ENCODE measurements around the gene XIAP. TPM values are rescaled to one million over a fixed set of nuclear protein-coding genes. Genes with fewer than 3 reads are reported as not detected.
A peak's percentile ranks its signal among the peaks of the same experiment; 100 is the strongest.
"Not testable (repeated sequence)": the region's sequence is repeated elsewhere in the genome, so short reads cannot be mapped to it uniquely, and the experiment has no call there.

The XIAP gene
- total RNA-seq, 1 donor from 2014 or later, result 53.1 TPM

GRCh38 chrX:123835661-123836371 is 24.0 kb upstream of the XIAP start:
- Histone ChIP-seq H3K9me3 (ENCODE audit: insufficient read depth, low read depth, low read length) (no peaks in the 10 kb centered on the region), H3K4me3 (ENCODE audit: insufficient read depth, low read depth, low read length) (no peak overlapping the region), H3K36me3 (ENCODE audit: insufficient read depth, low read length) (no peaks in the 10 kb centered on the region), H3K27ac (ENCODE audit: low read depth, low read length) (no peak overlapping the region), H2AFZ (ENCODE audit: low read depth, low read length) (no peak overlapping the region), H3K9ac (ENCODE audit: low read length) (no peak overlapping the region), H4K20me1 (ENCODE audit: insufficient read depth, low read length) (no peaks in the 10 kb centered on the region), H3K27me3 (ENCODE audit: insufficient read depth, low read length) (no peaks in the 10 kb centered on the region), H3K4me1 (ENCODE audit: insufficient read depth, low read length) (peaks cover 4% of the 10 kb centered on the region), H3K79me2 (ENCODE audit: insufficient read depth, low read length) (no peaks in the 10 kb centered on the region), H3K4me2 (ENCODE audit: low read length) (no peak overlapping the region)
- Mint-ChIP-seq H3K9me3 (ENCODE audit: unreplicated experiment) (no peaks in the 10 kb centered on the region), H3K27me3 (ENCODE audit: low read depth, unreplicated experiment) (no peaks in the 10 kb centered on the region), H3K4me1 (ENCODE audit: low read depth, unreplicated experiment) (peaks cover 1% of the 10 kb centered on the region), H3K27ac (ENCODE audit: unreplicated experiment) (no peak overlapping the region), H3K36me3 (ENCODE audit: low read depth, unreplicated experiment) (no peaks in the 10 kb centered on the region), H3K4me3 (ENCODE audit: unreplicated experiment) (no peak overlapping the region)
- FAIRE-seq (peak; percentile 95), DNase-seq (ENCODE audit: low read depth) (peak; percentile 74)
- TF ChIP-seq CTCF (IDR thresholded peaks at IDR 0.05; ENCODE audit: insufficient read depth, low read depth, low read length), result no peak
- TF ChIP-seq EZH2 (IDR thresholded peaks at IDR 0.05; ENCODE audit: insufficient read depth, low read length), result no peak

- H2AFZ ChIP-seq (ENCODE audit: low read depth, low read length); H3K9me3 Mint-ChIP-seq (ENCODE audit: unreplicated experiment); H3K27me3 ChIP-seq (ENCODE audit: insufficient read depth, low read length); H4K20me1 ChIP-seq (ENCODE audit: insufficient read depth, low read length); FAIRE-seq; H3K4me1 Mint-ChIP-seq (ENCODE audit: low read depth, unreplicated experiment); H3K4me3 Mint-ChIP-seq (ENCODE audit: unreplicated experiment); H3K4me2 ChIP-seq (ENCODE audit: low read length); H3K9me3 ChIP-seq (ENCODE audit: insufficient read depth, low read depth, low read length); H3K9ac ChIP-seq (ENCODE audit: low read length); H3K27me3 Mint-ChIP-seq (ENCODE audit: low read depth, unreplicated experiment); H3K36me3 ChIP-seq (ENCODE audit: insufficient read depth, low read length); H3K4me3 ChIP-seq (ENCODE audit: insufficient read depth, low read depth, low read length); H3K79me2 ChIP-seq (ENCODE audit: insufficient read depth, low read length); H3K36me3 Mint-ChIP-seq (ENCODE audit: low read depth, unreplicated experiment); H3K27ac Mint-ChIP-seq (ENCODE audit: unreplicated experiment); H3K4me1 ChIP-seq (ENCODE audit: insufficient read depth, low read length); DNase-seq (ENCODE audit: low read depth); H3K27ac ChIP-seq (ENCODE audit: low read depth, low read length): not testable (repeated sequence)
Measured at GRCh38 chrX:123845129-123845528, 14.7 kb upstream of the XIAP start.

GRCh38 chrX:123846577-123847038 is 13.2 kb upstream of the XIAP start:
- no peaks in the 10 kb centered on the region for H3K9me3 ChIP-seq (ENCODE audit: insufficient read depth, low read depth, low read length)
- no peak overlapping the region for H3K4me2 ChIP-seq (ENCODE audit: low read length)
- no peaks in the 10 kb centered on the region for H4K20me1 ChIP-seq (ENCODE audit: insufficient read depth, low read length)
- no peaks in the 10 kb centered on the region for H3K9me3 Mint-ChIP-seq (ENCODE audit: unreplicated experiment)
- no peak overlapping the region for H2AFZ ChIP-seq (ENCODE audit: low read depth, low read length)
- H3K4me3 Mint-ChIP-seq (ENCODE audit: unreplicated experiment), result no peak overlapping the region
- TF ChIP-seq CTCF (IDR thresholded peaks at IDR 0.05; ENCODE audit: insufficient read depth, low read depth, low read length) (no peak), EZH2 (IDR thresholded peaks at IDR 0.05; ENCODE audit: insufficient read depth, low read length) (no peak)
- FAIRE-seq, result peak; percentile 88
- H3K79me2 ChIP-seq (ENCODE audit: insufficient read depth, low read length), result no peaks in the 10 kb centered on the region
- H3K36me3 Mint-ChIP-seq (ENCODE audit: low read depth, unreplicated experiment), result no peaks in the 10 kb centered on the region
- no peaks in the 10 kb centered on the region for H3K27me3 ChIP-seq (ENCODE audit: insufficient read depth, low read length)
- no peaks in the 10 kb centered on the region for H3K36me3 ChIP-seq (ENCODE audit: insufficient read depth, low read length)
- no peaks in the 10 kb centered on the region for H3K27me3 Mint-ChIP-seq (ENCODE audit: low read depth, unreplicated experiment)
- H3K4me1 Mint-ChIP-seq (ENCODE audit: low read depth, unreplicated experiment), result peaks cover 6% of the 10 kb centered on the region
- peak; percentile 86 for DNase-seq (ENCODE audit: low read depth)
- no peak overlapping the region for H3K4me3 ChIP-seq (ENCODE audit: insufficient read depth, low read depth, low read length)
- H3K27ac ChIP-seq (ENCODE audit: low read depth, low read length), result no peak overlapping the region
- H3K9ac ChIP-seq (ENCODE audit: low read length), result no peak overlapping the region
- no peaks in the 10 kb centered on the region for H3K4me1 ChIP-seq (ENCODE audit: insufficient read depth, low read length)
- peak overlapping the region; percentile 70 for H3K27ac Mint-ChIP-seq (ENCODE audit: unreplicated experiment)

Measured in astrocyte (in vitro differentiated cells and primary cell).